ENCODE measurements around the gene ABHD2. TPM values are rescaled to one million over a fixed set of nuclear protein-coding genes. Genes with fewer than 3 reads are reported as not detected.

The ABHD2 gene
- polyA plus RNA-seq, 4 donors: 6.7 to 33.6 (median 18.8) TPM

DNA sequence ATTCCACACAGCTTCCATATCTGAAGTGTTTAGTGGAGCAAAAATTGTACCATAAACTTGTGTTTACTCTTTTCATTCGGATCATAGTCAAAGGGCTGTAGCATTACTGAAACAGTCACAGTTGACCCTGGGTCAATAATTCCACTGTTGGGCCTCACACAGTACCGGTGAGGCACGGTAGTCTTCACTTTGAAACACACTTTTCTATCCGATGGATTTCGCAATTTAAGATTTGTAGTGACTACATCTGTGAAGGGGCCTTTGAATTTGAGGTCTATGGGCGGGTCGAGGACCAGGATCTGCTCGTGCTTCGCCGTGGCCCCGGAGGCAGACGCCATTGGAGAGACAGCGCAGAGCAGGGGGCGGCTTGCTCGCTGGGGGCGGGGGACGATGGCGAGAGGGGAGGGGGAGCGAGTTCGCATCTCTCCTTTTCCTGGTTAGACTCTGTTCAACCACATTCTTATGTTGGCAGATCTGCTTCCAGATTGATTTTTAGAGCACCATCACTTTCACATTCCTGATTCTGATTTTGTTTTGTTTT lies 113.3 kb downstream of the ABHD2 start:
- WGBS, 3 donors: 88 to 93% (median 92%) methylated on average over 20 of the region's 20 CpGs
- no peak for DNase-seq
- peaks cover 0 to 16% (median 13%) of the 10 kb centered on the region in 3 donors for H3K36me3 ChIP-seq (ENCODE audit: control insufficient read depth in 3 of 3, insufficient read depth in 2 of 3, low read depth in 1 of 3, low read length in 3 of 3)

GRCh38 chr15:89203705-89204273 lies 115.5 kb downstream of the ABHD2 start:
- H3K27me3 ChIP-seq (ENCODE audit: control insufficient read depth in 3 of 3, insufficient read depth in 3 of 3, low read length in 3 of 3): no peaks in the 10 kb centered on the region
- WGBS, 3 donors: 28 to 56% (median 51%) methylated on average over 2 of the region's 2 CpGs
- no peaks in the 10 kb centered on the region for H3K4me1 ChIP-seq (ENCODE audit: control insufficient read depth in 3 of 3, insufficient read depth in 2 of 3, low read depth in 1 of 3, low read length in 2 of 3)
- H3K36me3 ChIP-seq (ENCODE audit: control insufficient read depth in 3 of 3, insufficient read depth in 2 of 3, low read depth in 1 of 3, low read length in 3 of 3): peaks cover 0 to 8% (median 4%) of the 10 kb centered on the region in 3 donors
- no peak overlapping the region for H3K4me3 ChIP-seq (ENCODE audit: low read depth in 1 of 3, low read length in 3 of 3)
- H3K9me3 ChIP-seq (ENCODE audit: control insufficient read depth in 2 of 2, insufficient read depth in 1 of 2, low read depth in 1 of 2, low read length in 1 of 2): no peaks in the 10 kb centered on the region
- no peak overlapping the region for H3K27ac ChIP-seq (ENCODE audit: low read depth in 1 of 3, low read length in 2 of 3)
- DNase-seq (no peak), FAIRE-seq (no peak)

More for the DNA sequence above, 113.3 kb downstream of the ABHD2 start:
- Histone ChIP-seq H3K4me1 (ENCODE audit: control insufficient read depth in 3 of 3, insufficient read depth in 2 of 3, low read depth in 1 of 3, low read length in 2 of 3) (no peaks in the 10 kb centered on the region), H3K4me3 (ENCODE audit: low read depth in 1 of 3, low read length in 3 of 3) (no peak overlapping the region), H3K9me3 (ENCODE audit: control insufficient read depth in 2 of 2, insufficient read depth in 1 of 2, low read depth in 1 of 2, low read length in 1 of 2) (no peaks in the 10 kb centered on the region), H3K27ac (ENCODE audit: low read depth in 1 of 3, low read length in 2 of 3) (no peak overlapping the region), H3K27me3 (ENCODE audit: control insufficient read depth in 3 of 3, insufficient read depth in 3 of 3, low read length in 3 of 3) (no peaks in the 10 kb centered on the region)
- FAIRE-seq: no peak

- H3K27ac ChIP-seq (ENCODE audit: low read depth in 1 of 3, low read length in 2 of 3): no peak overlapping the region
- 66 to 74% (median 69%) methylated on average over 14 of the region's 14 CpGs for WGBS, 3 donors
- H3K36me3 ChIP-seq (ENCODE audit: control insufficient read depth in 3 of 3, insufficient read depth in 2 of 3, low read depth in 1 of 3, low read length in 3 of 3): peaks cover 0 to 1% (median 0%) of the 10 kb centered on the region in 3 donors
- FAIRE-seq (no peak), DNase-seq (no peak)
- no peaks in the 10 kb centered on the region for H3K4me1 ChIP-seq (ENCODE audit: control insufficient read depth in 3 of 3, insufficient read depth in 2 of 3, low read depth in 1 of 3, low read length in 2 of 3)
- H3K27me3 ChIP-seq (ENCODE audit: control insufficient read depth in 3 of 3, insufficient read depth in 3 of 3, low read length in 3 of 3): no peaks in the 10 kb centered on the region
- no peak overlapping the region for H3K4me3 ChIP-seq (ENCODE audit: low read depth in 1 of 3, low read length in 3 of 3)
- H3K9me3 ChIP-seq (ENCODE audit: control insufficient read depth in 2 of 2, insufficient read depth in 1 of 2, low read depth in 1 of 2, low read length in 1 of 2): no peaks in the 10 kb centered on the region
Observed at GRCh38 chr15:89205991-89206585, 117.8 kb downstream of the ABHD2 start.

DNA sequence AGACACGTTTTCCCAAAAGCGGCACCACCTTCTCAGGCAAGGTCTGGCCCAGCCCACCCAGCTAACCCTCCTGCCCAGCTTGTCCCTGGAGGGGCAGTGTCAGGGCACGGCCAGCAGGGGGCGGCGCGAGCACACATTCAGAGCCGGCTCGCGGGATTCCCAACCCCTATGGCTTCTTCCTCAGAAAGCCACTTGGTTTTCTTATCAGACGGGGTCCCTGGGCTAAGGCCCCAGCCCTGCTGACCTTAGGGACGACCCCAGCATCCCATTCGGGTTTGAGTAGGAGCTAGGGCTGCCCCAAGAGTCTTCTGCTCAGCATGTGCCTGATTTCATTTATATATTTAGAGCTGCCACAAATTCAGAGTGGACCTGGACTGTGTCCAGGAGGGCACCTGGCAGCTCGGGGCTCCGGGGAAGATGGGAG lies 118.7 kb downstream of the ABHD2 start:
- FAIRE-seq (no peak), DNase-seq (peak; percentile 52 to 72)
- no peaks in the 10 kb centered on the region for H3K36me3 ChIP-seq (ENCODE audit: control insufficient read depth in 3 of 3, insufficient read depth in 2 of 3, low read depth in 1 of 3, low read length in 3 of 3)
- H3K4me3 ChIP-seq (ENCODE audit: low read depth in 1 of 3, low read length in 3 of 3): no peak overlapping the region
- H3K27me3 ChIP-seq (ENCODE audit: control insufficient read depth in 3 of 3, insufficient read depth in 3 of 3, low read length in 3 of 3): no peaks in the 10 kb centered on the region
- 0 to 1% (median 0%) methylated on average over 14 of the region's 14 CpGs for WGBS, 3 donors
- H3K9me3 ChIP-seq (ENCODE audit: control insufficient read depth in 2 of 2, insufficient read depth in 1 of 2, low read depth in 1 of 2, low read length in 1 of 2): no peaks in the 10 kb centered on the region
- no peak overlapping the region for H3K27ac ChIP-seq (ENCODE audit: low read depth in 1 of 3, low read length in 2 of 3)
- no peaks in the 10 kb centered on the region for H3K4me1 ChIP-seq (ENCODE audit: control insufficient read depth in 3 of 3, insufficient read depth in 2 of 3, low read depth in 1 of 3, low read length in 2 of 3)

GRCh38 chr15:89208256-89208655 lies 120.0 kb downstream of the ABHD2 start:
- Histone ChIP-seq H3K9me3 (ENCODE audit: control insufficient read depth in 2 of 2, insufficient read depth in 1 of 2, low read depth in 1 of 2, low read length in 1 of 2) (no peaks in the 10 kb centered on the region), H3K36me3 (ENCODE audit: control insufficient read depth in 3 of 3, insufficient read depth in 2 of 3, low read depth in 1 of 3, low read length in 3 of 3) (no peaks in the 10 kb centered on the region), H3K4me1 (ENCODE audit: control insufficient read depth in 3 of 3, insufficient read depth in 2 of 3, low read depth in 1 of 3, low read length in 2 of 3) (no peaks in the 10 kb centered on the region), H3K27me3 (ENCODE audit: control insufficient read depth in 3 of 3, insufficient read depth in 3 of 3, low read length in 3 of 3) (no peaks in the 10 kb centered on the region), H3K27ac (ENCODE audit: low read depth in 1 of 3, low read length in 2 of 3) (no peak overlapping the region), H3K4me3 (ENCODE audit: low read depth in 1 of 3, low read length in 3 of 3) (no peak overlapping the region)
- FAIRE-seq: no peak
- no peak for DNase-seq

DNA sequence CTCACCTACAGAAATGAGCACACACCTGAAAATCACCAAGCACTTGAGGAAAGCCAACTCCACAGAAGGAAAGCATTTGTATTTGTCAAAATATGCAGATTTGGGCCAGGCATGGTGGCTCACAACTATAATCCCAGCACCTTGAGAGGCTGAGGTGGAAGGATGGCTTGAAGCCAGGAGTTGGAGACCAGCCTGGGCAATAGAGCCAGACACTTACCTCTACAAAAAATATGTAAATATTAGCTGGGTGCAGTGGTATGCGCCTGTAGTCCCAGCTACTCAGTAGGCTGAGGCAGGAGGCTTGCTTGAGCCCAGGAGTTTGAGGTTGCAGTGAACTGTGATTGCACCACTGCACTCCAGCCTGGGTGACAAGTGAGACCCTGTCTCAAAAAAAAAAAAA lies 120.8 kb downstream of the ABHD2 start:
- no peak overlapping the region for H3K4me3 ChIP-seq (ENCODE audit: low read depth in 1 of 3, low read length in 3 of 3)
- no peaks in the 10 kb centered on the region for H3K36me3 ChIP-seq (ENCODE audit: control insufficient read depth in 3 of 3, insufficient read depth in 2 of 3, low read depth in 1 of 3, low read length in 3 of 3)
- no peaks in the 10 kb centered on the region for H3K9me3 ChIP-seq (ENCODE audit: control insufficient read depth in 2 of 2, insufficient read depth in 1 of 2, low read depth in 1 of 2, low read length in 1 of 2)
- H3K27ac ChIP-seq (ENCODE audit: low read depth in 1 of 3, low read length in 2 of 3): no peak overlapping the region
- WGBS, 3 donors: 84 to 100% (median 95%) methylated on average over 1 of the region's 1 CpG
- no peaks in the 10 kb centered on the region for H3K27me3 ChIP-seq (ENCODE audit: control insufficient read depth in 3 of 3, insufficient read depth in 3 of 3, low read length in 3 of 3)
- no peak for FAIRE-seq
- H3K4me1 ChIP-seq (ENCODE audit: control insufficient read depth in 3 of 3, insufficient read depth in 2 of 3, low read depth in 1 of 3, low read length in 2 of 3): no peaks in the 10 kb centered on the region
- no peak for DNase-seq

- no peaks in the 10 kb centered on the region for H3K4me1 ChIP-seq (ENCODE audit: control insufficient read depth in 3 of 3, insufficient read depth in 2 of 3, low read depth in 1 of 3, low read length in 2 of 3)
- H3K27me3 ChIP-seq (ENCODE audit: control insufficient read depth in 3 of 3, insufficient read depth in 3 of 3, low read length in 3 of 3): no peaks in the 10 kb centered on the region
- FAIRE-seq: no peak
- H3K4me3 ChIP-seq (ENCODE audit: low read depth in 1 of 3, low read length in 3 of 3): no peak overlapping the region
- H3K36me3 ChIP-seq (ENCODE audit: control insufficient read depth in 3 of 3, insufficient read depth in 2 of 3, low read depth in 1 of 3, low read length in 3 of 3): no peaks in the 10 kb centered on the region
- no peaks in the 10 kb centered on the region for H3K9me3 ChIP-seq (ENCODE audit: control insufficient read depth in 2 of 2, insufficient read depth in 1 of 2, low read depth in 1 of 2, low read length in 1 of 2)
- no peak for DNase-seq
- no peak overlapping the region for H3K27ac ChIP-seq (ENCODE audit: low read depth in 1 of 3, low read length in 2 of 3)
- 79 to 93% (median 85%) methylated on average over 5 of the region's 5 CpGs for WGBS, 3 donors
Observed at GRCh38 chr15:89211678-89212170, 123.5 kb downstream of the ABHD2 start.

DNA sequence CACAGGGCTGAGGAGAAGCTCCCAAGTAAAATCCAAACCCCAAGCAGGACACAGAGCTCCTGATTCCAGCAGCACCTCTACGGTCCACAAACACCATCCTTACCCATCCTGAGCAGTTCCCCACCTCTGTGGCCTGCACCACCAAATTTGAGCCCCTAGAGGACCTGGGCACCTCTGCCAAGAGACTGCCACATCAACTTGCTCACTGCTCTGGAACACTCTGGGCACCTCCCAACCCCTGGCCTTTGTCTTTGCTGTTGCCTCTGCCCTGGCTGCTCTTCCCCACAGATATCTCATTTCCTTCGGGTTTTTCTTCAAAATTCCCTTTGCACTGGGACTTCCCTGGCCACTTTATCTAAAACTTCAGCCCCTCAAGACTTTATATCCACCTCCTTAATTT lies 127.4 kb downstream of the ABHD2 start:
- Histone ChIP-seq H3K9me3 (ENCODE audit: control insufficient read depth in 2 of 2, insufficient read depth in 1 of 2, low read depth in 1 of 2, low read length in 1 of 2) (no peaks in the 10 kb centered on the region), H3K27me3 (ENCODE audit: control insufficient read depth in 3 of 3, insufficient read depth in 3 of 3, low read length in 3 of 3) (no peaks in the 10 kb centered on the region), H3K4me3 (ENCODE audit: low read depth in 1 of 3, low read length in 3 of 3) (no peak overlapping the region), H3K27ac (ENCODE audit: low read depth in 1 of 3, low read length in 2 of 3) (no peak overlapping the region), H3K36me3 (ENCODE audit: control insufficient read depth in 3 of 3, insufficient read depth in 2 of 3, low read depth in 1 of 3, low read length in 3 of 3) (no peaks in the 10 kb centered on the region), H3K4me1 (ENCODE audit: control insufficient read depth in 3 of 3, insufficient read depth in 2 of 3, low read depth in 1 of 3, low read length in 2 of 3) (no peaks in the 10 kb centered on the region)
- DNase-seq (no peak), FAIRE-seq (no peak)
- whole genome bisulfite sequencing, 3 donors: 75 to 84% (median 82%) methylated on average over 2 of the region's 2 CpGs

Data from small intestine (tissue), 7 donors.